ENCODE measurements around the gene SLC24A3.

Gene SLC24A3

DNA sequence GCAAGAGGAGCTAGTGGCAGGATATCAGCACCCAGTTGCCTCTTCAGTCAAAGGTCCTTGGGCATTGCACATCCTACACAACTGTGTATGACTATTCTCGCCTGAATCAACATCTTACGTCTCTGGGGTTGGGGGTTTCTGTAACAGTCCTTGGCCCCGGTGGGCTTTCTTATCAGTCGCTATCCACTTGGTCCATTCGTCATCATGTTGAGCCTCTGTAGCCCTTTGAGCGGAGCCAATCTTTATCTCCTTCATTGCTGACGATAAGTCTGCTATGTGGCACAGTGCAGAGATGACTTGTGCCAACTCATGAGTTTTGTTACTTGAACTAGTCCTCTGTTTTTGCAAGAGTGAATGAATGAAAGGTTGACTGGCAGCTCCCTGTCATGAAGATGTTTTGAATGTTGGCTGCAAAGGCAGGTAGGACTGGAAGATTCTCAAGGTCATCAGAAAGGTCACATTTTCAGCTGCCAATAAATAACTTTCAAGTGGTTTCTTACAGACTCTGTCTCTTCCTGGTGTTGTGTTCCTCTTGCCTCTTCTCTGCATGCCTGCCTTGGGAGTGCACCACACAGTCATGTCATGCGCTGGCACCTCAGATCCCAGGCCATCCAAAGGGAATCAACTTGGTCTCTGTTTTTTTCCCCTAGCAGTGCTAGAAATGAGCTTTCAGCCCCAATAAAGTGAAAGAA is 238.9 kb downstream of the SLC24A3 start:
- no peak overlapping the region for H3K4me3 ChIP-seq (ENCODE audit: low read length)
- TF ChIP-seq ZNF274 (IDR thresholded peaks at IDR 0.05; ENCODE audit: low read depth, low read length), result no peak

DNA sequence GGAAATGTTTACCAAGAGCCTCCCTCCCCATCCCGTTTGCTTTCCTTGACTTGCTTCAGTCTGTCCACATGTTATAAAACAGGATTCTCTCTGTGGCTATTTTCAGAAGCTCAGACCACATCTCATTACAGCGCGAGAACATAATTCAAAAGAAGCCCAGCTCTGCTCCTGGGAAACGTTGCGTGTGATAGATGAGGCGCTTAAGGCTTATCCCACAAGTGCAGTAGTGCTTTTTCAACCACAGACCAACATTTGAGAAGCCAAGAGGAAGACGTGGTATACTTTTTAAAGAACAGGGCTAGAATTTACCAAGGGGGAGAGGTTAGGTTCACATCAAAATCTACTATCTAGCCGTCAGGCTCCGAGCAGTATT is 239.5 kb downstream of the SLC24A3 start:
- H3K4me3 ChIP-seq (ENCODE audit: low read length), result no peak overlapping the region
- no peak for TF ChIP-seq ZNF274 (IDR thresholded peaks at IDR 0.05; ENCODE audit: low read depth, low read length)

DNA sequence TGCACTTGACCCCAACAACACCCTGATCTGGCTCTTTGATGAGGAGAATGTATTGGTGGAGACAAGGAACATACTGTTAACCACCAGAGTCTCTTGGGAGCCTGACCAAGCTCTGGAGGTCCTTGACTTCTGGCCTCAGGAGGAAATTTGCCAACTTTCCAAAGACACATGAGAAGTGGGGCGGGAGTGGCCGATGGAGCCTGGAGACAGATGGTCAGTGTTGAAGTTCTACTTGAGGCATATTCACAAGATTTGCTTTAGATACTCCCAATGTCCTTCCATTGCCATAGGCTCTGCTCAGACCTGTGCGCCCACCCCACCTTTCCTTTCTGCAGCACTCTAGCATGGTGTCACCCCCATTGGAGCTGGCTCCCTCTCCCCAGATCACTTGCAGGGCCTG is 241.0 kb downstream of the SLC24A3 start:
- no peak for TF ChIP-seq ZNF274 (IDR thresholded peaks at IDR 0.05; ENCODE audit: low read depth, low read length)

DNA sequence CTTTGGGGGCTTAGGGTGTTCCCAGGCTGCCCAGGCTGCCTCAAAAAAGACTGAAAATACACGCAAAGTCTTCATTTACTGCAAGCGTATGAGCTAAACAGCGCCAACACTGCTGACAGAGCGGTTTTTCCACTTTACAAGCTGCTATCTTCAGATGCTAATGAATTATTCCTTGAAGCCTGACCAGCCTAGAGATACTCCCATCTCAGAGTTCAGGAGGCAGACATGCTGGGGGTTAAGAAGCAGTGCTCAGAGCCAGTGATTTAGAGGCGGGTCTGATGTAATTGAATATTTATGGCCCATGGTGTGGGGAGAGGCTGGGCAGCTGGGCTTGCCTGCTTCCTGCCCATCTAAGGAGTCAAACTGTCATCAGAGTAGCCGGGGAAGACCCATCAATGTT is 241.4 kb downstream of the SLC24A3 start:
- TF ChIP-seq ZNF274 (IDR thresholded peaks at IDR 0.05; ENCODE audit: low read depth, low read length), result no peak

More for the DNA sequence above, 241.0 kb downstream of the SLC24A3 start:
- no peak overlapping the region for H3K4me3 ChIP-seq (ENCODE audit: low read length)

DNA sequence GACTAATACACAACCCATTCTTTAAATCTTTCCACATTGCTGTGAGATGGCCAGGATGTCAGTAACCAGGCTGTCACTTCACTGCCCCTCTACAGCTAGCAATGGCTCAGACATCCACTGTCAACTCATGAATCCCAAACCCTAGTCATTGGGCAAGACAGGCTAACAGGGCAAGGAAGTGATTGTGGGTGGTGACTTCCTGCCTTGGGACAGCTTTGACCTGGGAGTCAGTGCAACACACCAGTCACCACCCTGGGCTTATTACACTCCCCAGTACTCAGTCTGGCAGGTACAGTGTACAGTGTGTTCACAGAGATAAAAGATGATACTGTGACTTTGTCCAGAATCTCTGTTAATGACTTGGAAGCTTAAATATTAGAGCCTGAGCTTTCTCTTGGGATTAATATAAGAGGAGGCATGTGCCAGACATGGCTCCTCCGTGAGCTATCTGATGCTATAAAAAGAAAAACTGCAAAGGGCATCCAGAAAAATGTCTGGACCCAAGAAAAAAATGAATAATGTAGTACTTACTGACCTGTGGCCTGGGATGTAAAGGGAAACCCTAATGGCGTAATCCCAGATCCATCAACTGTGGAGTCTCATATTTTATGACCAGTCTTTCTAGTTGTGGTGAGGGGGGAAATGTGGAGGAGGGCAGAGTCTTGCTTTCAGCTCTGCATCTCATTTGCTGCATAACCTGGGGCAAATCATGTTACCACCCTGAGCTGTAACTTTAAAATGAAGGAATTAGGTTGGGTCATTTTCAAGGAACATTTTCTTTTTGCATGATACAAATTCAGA is 244.4 kb downstream of the SLC24A3 start:
- TF ChIP-seq ZNF274 (IDR thresholded peaks at IDR 0.05; ENCODE audit: low read depth, low read length), result no peak

More for the DNA sequence above, 241.4 kb downstream of the SLC24A3 start:
- H3K4me3 ChIP-seq (ENCODE audit: low read length), result no peak overlapping the region

DNA sequence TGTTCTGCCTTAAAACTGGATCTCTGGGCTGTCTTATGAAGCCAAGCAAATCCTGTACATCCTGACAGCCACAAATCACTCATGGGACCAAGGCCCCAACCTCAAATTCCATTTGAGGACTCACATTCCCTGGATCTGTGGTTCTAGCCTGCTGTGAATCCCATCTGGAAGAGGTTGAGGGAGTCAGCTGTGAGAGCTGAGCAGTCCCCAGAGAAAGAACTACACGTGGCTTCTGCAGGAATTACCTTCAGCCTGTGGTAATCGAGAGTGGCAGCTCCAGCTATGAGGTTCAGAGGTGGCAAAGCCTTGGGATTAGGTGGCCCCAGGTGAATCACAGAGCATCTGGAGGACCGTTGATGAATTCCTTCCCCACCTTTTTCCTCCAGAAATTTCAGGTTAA is 245.2 kb downstream of the SLC24A3 start:
- H3K4me3 ChIP-seq (ENCODE audit: low read length), result no peak overlapping the region
- no peak for TF ChIP-seq ZNF274 (IDR thresholded peaks at IDR 0.05; ENCODE audit: low read depth, low read length)

More for the DNA sequence above, 244.4 kb downstream of the SLC24A3 start:
- no peak overlapping the region for H3K4me3 ChIP-seq (ENCODE audit: low read length)

DNA sequence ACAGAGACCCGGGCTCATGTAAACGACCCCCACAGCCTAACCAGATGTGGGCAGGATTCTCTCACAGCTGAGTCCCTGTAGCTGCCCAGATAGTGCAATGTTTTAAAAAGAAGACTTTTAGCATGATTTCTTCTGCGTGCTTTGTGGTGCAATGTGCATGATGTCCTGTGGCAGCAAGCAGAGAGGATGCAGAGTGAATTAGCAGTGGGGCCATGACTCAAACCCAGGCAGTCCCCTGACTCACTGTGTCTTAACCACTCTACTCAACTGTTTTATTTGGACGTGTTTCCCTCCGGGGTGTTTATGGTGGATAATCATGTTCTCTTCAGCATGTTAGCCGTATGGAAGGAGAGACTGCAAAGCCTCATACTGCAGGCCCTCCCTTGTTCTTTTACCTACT is 247.9 kb downstream of the SLC24A3 start:
- H3K4me3 ChIP-seq (ENCODE audit: low read length), result no peak overlapping the region
- no peak for TF ChIP-seq ZNF274 (IDR thresholded peaks at IDR 0.05; ENCODE audit: low read depth, low read length)

DNA sequence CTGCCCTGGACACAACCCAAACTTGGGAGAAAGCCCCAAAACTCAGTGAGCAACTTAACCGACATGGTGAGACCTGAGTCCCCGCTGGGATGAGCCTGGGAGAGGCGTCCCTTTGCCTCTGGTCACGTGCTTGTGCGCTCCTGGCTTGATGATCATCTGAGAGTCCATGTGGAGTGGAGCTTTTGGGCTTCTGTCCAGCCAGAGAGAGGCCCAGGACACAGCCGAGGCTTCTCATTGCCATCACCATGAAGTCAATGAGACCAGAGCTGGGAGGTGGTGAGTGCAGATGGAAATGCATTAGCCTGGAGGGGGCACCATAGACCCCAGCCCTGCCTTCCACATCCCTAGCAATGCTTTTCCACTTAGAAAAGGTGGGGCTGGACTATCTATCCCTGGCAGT is 250.0 kb downstream of the SLC24A3 start:
- H3K4me3 ChIP-seq (ENCODE audit: low read length), result no peak overlapping the region

DNA sequence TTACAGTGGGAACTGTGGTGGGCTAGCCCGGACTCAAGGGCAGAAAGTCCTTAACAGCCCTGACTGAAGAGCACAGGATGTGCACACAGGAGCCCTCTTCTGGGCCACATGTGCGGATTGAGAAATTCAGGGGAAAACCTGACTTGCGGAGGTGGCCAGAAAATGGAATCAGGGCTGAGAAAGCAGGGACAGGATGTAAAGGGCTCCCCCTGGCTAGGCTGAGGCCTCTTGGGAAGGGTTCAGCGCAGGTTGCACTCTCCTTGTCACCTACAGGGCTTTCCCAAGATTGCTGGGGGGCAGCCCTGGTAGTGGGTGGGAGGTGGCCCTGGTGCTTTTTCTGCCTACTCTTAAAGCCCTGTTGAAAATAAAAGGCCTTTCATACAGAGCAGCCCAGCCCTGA is 251.2 kb downstream of the SLC24A3 start:
- no peak for TF ChIP-seq ZNF274 (IDR thresholded peaks at IDR 0.05; ENCODE audit: low read depth, low read length)
- H3K4me3 ChIP-seq (ENCODE audit: low read length), result no peak overlapping the region

More for the DNA sequence above, 250.0 kb downstream of the SLC24A3 start:
- no peak for TF ChIP-seq ZNF274 (IDR thresholded peaks at IDR 0.05; ENCODE audit: low read depth, low read length)

DNA sequence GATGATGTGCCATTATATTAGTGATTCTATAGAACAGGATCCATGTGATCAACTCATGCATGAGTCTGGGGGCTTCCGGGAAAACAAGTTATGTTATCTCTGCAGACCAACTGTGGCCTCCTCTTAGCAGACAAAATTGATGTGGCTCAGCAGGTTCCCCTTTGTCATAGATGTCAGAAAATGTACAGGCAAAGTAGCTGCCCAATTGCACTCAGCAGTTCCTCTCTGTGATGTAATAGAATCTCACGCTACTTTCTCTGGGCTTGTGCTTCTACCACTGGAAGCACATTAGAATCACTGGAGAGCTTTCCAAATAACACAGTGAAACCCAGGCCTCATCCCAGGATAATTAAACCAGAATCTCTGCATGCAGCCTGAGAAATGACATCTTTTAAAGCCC is 253.1 kb downstream of the SLC24A3 start:
- no peak for TF ChIP-seq ZNF274 (IDR thresholded peaks at IDR 0.05; ENCODE audit: low read depth, low read length)
- no peak overlapping the region for H3K4me3 ChIP-seq (ENCODE audit: low read length)

DNA sequence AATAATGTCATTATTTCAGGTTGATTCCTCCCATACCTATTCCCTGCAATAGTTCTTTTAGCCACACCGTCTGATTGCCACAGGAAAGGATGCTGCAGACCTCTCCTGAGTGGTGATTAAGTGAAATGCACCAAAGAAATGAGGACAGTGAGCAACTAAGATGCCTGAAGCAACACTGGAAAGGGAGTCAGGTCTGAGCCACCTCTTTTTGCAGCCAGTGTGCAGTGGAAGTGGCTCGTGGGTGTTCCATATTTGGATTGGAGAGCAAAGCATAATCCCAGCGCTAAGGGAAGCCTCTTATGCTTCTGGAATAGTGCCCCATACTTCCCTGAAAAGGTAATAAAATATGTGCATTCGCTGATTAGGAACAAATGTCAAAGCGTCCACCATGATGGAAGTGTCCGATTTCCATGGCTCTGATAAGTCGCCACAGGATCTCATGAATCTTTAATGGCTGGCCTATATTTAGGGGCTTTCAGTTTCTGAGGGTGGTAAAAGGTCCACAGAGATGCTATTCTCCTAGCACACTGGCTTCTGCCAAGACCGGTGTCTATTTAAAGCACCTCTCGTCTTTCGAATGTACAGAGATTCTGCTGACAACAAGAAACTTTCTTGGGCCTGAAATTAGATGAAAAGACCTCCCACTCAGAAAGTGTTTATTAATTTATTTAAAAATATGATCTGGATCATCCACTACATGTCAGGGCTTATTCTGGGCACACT is 253.9 kb downstream of the SLC24A3 start:
- TF ChIP-seq ZNF274 (IDR thresholded peaks at IDR 0.05; ENCODE audit: low read depth, low read length), result no peak
- no peak overlapping the region for H3K4me3 ChIP-seq (ENCODE audit: low read length)

DNA sequence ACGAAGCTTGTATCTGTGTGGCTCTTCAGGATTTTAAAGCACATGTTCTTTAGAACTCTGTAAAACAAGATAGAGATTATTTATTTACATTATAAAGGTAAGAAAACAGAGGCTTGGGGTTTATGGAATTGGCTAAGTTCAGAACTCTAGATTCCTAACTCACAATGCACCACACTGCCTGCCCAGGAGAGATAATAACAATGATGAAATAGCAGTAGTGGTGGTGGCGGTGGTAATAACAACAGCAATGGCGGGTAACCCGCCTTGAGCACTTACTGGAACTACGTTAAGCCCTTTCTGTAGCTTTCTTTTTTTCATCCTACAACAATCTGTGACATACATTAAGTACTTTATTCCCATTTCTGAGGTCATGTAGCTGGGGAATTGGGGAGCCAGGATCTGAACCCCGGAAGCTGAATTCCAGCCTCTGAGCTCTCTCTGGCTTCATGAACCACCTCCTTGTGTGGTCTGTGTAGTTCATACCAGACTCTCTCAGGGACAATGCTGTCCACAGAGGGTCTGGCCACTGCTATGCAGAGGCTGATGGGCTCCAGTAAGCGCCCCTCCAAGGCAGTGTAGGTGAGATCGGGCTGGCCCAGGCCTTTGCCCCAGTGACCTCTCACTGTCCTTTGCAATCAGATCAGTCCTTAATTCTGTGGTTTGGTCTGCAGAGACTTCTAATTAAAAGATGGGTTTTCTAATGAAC is 260.9 kb downstream of the SLC24A3 start:
- no peak overlapping the region for H3K4me3 ChIP-seq (ENCODE audit: low read length)
- no peak for TF ChIP-seq ZNF274 (IDR thresholded peaks at IDR 0.05; ENCODE audit: low read depth, low read length)

DNA sequence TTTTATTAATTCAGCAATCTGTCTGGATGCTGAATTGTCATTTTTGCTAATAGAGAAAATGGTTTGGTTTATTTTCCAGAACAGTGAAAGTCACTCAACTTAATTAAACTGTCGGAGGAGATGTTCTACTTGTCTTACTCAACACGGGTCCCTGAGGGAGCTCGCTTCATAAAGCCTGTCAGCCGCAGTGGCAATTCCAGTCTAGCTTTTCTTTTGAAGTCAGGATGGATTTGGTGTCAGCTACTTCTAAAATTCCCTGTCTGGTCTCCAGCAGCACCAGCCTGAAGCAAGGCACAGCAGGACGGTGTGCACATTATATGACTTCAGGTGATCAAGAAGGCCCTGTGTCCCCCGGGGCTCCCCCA is 261.5 kb downstream of the SLC24A3 start:
- H3K4me3 ChIP-seq (ENCODE audit: low read length), result no peak overlapping the region
- no peak for TF ChIP-seq ZNF274 (IDR thresholded peaks at IDR 0.05; ENCODE audit: low read depth, low read length)

DNA sequence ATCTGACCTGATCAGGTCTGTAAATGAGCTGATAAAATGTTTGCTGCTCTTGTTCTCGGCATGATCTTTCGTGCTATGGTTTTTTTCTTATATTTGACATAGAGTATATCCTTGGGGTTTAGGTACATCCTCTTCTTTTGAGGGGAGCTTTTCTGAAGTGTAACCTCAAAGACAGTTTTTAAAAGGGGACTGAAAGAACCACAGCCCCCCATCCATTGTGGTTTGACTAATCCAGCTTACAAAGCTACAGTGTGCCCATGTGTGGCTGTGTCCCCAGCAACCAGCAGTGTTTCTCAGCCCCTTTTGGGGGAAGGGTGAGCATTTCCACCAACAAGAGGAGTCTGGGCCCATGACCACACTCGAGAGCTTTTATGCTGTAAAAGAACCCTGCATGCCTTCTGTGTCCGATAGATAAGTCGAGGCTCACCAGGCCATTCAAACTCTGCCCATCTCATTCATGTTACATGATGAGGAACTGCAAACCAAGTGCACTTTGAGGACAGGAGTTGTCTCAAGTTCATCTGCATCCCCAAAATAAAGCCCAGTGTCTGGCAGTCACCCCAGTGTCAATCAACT is 266.0 kb downstream of the SLC24A3 start:
- TF ChIP-seq ZNF274 (IDR thresholded peaks at IDR 0.05; ENCODE audit: low read depth, low read length), result no peak
- H3K4me3 ChIP-seq (ENCODE audit: low read length), result no peak overlapping the region

Measured in GM08714 (cell line).